Breast epithelium (tissue), 4 donors: ENCODE results near the gene TBC1D8. TPM values are rescaled to one million over a fixed set of nuclear protein-coding genes. Genes with fewer than 3 reads are reported as not detected.

Experiments
- DNase-seq, 2 donors: peaks; one replicate each; pipeline ENCODE4 v3.0.0-alpha.2; 2019; ENCODE audit warnings: low spot score in 2 of 2
- H3K27ac ChIP-seq, 2 donors: fragments of 200-600 bp; sonication (generic) in 1 of 2; one replicate each; pipeline ENCODE4 v1.5.1; 2016 to 2019; ENCODE audit warnings: mild to moderate bottlenecking in 1 of 2
- H3K27me3 ChIP-seq, 2 donors: fragments of 200-600 bp; sonication (generic) in 1 of 2; one replicate each; pipeline versions ENCODE4 v1.5.1 to v1.6.0; 2017 to 2019; ENCODE audit warnings: control low read depth in 1 of 2, mild to moderate bottlenecking in 1 of 2
- H3K36me3 ChIP-seq: fragments of 200-600 bp; one replicate; pipeline ENCODE4 v1.5.1; 2019
- H3K4me1 ChIP-seq, 2 donors: fragments of 200-600 bp; sonication (generic); one replicate each; pipeline ENCODE4 v1.5.1; 2016 to 2019; ENCODE audit warnings: control low read depth in 1 of 2
- H3K4me3 ChIP-seq, 3 donors: fragments of 200-600 bp; sonication (generic); 1 replicate in 2 of 3; 2 replicates in 1 of 3; pipeline ENCODE4 v1.5.1; 2016 to 2019; ENCODE audit warnings: mild to moderate bottlenecking in 3 of 3, moderate library complexity in 2 of 3
- H3K9me3 ChIP-seq, 2 donors: fragments of 200-600 bp; sonication (generic) in 1 of 2; one replicate each; pipeline ENCODE4 v1.5.1; 2016 to 2019; ENCODE audit warnings: control low read depth in 1 of 2
- CTCF ChIP-seq, 3 donors: fragments of 450-650 bp; IDR thresholded peaks; one replicate each; pipeline ENCODE4 v1.5.1; 2016 to 2017; ENCODE audit warnings: antibody characterized with exemption in 3 of 3, mild to moderate bottlenecking in 3 of 3, moderate library complexity in 3 of 3
- POLR2A ChIP-seq: fragments of 450-650 bp; IDR thresholded peaks from one replicate; pipeline ENCODE4 v1.6.1; 2016; ENCODE audit warnings: antibody characterized with exemption, mild to moderate bottlenecking, moderate library complexity
- POLR2AphosphoS5 ChIP-seq, 3 donors: sonication (generic); formaldehyde crosslinking; IDR thresholded peaks; one replicate each; pipeline ENCODE4 v1.6.1; 2017; ENCODE audit warnings: antibody characterized with exemption in 3 of 3
- intact Hi-C: fragments of 100-400 bp; cut with DNase I; formaldehyde crosslinking; loops from one replicate; pipeline ENCODE4 v1.15.1; 2023; ENCODE audit warnings: low total_unique reads
- total RNA-seq, 3 donors: library from RNA; depleted of rRNA; stranded (reverse); fragments of >200 nt; gene quantifications; one replicate each; pipeline ENCODE4 v1.1.0, GENCODE V29; 2016

The TBC1D8 gene
- total RNA-seq, 3 donors from 2014 or later = 19.5 to 92.4 (median 89.7) TPM

- no peak for DNase-seq
- no peaks in the 10 kb centered on the region for H3K9me3 ChIP-seq
- no peak for TF ChIP-seq POLR2A
- TF ChIP-seq CTCF (IDR thresholded peaks at IDR 0.05) = no peak
- TF ChIP-seq POLR2AphosphoS5 (IDR thresholded peaks at IDR 0.05) = no peak
- H3K4me3 ChIP-seq = no peak overlapping the region
- H3K27ac ChIP-seq = peak overlapping the region in 1 of 2 donors; percentile 4
- no peaks in the 10 kb centered on the region for H3K4me1 ChIP-seq
- intact Hi-C loops = no loop called here
- peaks cover 6% of the 10 kb centered on the region for H3K36me3 ChIP-seq
- no peaks in the 10 kb centered on the region for H3K27me3 ChIP-seq
Measured at GRCh38 chr2:101040072-101040471, 111.1 kb downstream of the TBC1D8 start.

- H3K4me3 ChIP-seq = no peak overlapping the region
- TF ChIP-seq CTCF (IDR thresholded peaks at IDR 0.05) (peak in 2 of 3 donors; percentile 32 to 39), POLR2AphosphoS5 (IDR thresholded peaks at IDR 0.05) (no peak)
- H3K4me1 ChIP-seq = no peaks in the 10 kb centered on the region
- H3K36me3 ChIP-seq = peaks cover 6% of the 10 kb centered on the region
- no peak overlapping the region for H3K27ac ChIP-seq
- no peaks in the 10 kb centered on the region for H3K27me3 ChIP-seq
- DNase-seq = no peak
- H3K9me3 ChIP-seq = no peaks in the 10 kb centered on the region
- intact Hi-C loops = no loop called here
Measured at GRCh38 chr2:101038455-101039255, 112.5 kb downstream of the TBC1D8 start.

GRCh38 chr2:101037161-101037755, 113.9 kb downstream of the TBC1D8 start:
- no peaks in the 10 kb centered on the region for H3K9me3 ChIP-seq
- no peak overlapping the region for H3K4me3 ChIP-seq
- no peaks in the 10 kb centered on the region for H3K27me3 ChIP-seq
- intact Hi-C loops = no loop called here
- no peak for DNase-seq
- H3K4me1 ChIP-seq = no peaks in the 10 kb centered on the region
- TF ChIP-seq CTCF (IDR thresholded peaks at IDR 0.05) = no peak
- H3K27ac ChIP-seq = no peak overlapping the region
- peaks cover 6% of the 10 kb centered on the region for H3K36me3 ChIP-seq

GRCh38 chr2:101036562-101036961, 114.6 kb downstream of the TBC1D8 start:
- TF ChIP-seq CTCF (IDR thresholded peaks at IDR 0.05) (peak; percentile 29 to 49 (median 43)), POLR2A (no peak), POLR2AphosphoS5 (IDR thresholded peaks at IDR 0.05) (no peak)
- Histone ChIP-seq H3K27me3 (no peaks in the 10 kb centered on the region), H3K4me1 (no peaks in the 10 kb centered on the region), H3K27ac (no peak overlapping the region), H3K4me3 (no peak overlapping the region), H3K36me3 (peaks cover 6% of the 10 kb centered on the region), H3K9me3 (no peaks in the 10 kb centered on the region)
- no peak for DNase-seq
- intact Hi-C loops = no loop called here

- DNase-seq = no peak
- TF ChIP-seq POLR2A (no peak), CTCF (IDR thresholded peaks at IDR 0.05) (no peak), POLR2AphosphoS5 (IDR thresholded peaks at IDR 0.05) (no peak)
- intact Hi-C loops = no loop called here
Measured at GRCh38 chr2:101032084-101032776, 119.0 kb downstream of the TBC1D8 start.

More at GRCh38 chr2:101032084-101032776, 119.0 kb downstream of the TBC1D8 start:
- peaks cover 6% of the 10 kb centered on the region for H3K36me3 ChIP-seq
- no peaks in the 10 kb centered on the region for H3K9me3 ChIP-seq
- no peak overlapping the region for H3K27ac ChIP-seq
- no peaks in the 10 kb centered on the region for H3K4me1 ChIP-seq
- H3K4me3 ChIP-seq = no peak overlapping the region
- no peaks in the 10 kb centered on the region for H3K27me3 ChIP-seq
